ENCODE data around the gene INPP4B. TPM values are rescaled to one million over a fixed set of nuclear protein-coding genes. Genes with fewer than 3 reads are reported as not detected.

Gene INPP4B
- total RNA-seq, 1 donor from 2014 or later: 32.7 TPM

- intact Hi-C loops (cut with DNase I): no loop called here
- TF ChIP-seq CTCF (IDR thresholded peaks at IDR 0.05): no peak
- H3K36me3 ChIP-seq: no peaks in the 10 kb centered on the region
- no peak for DNase-seq (ENCODE audit: low spot score in 2 of 2)
- no peak overlapping the region for H3K27ac ChIP-seq
- H3K4me1 ChIP-seq: no peaks in the 10 kb centered on the region
- no peak overlapping the region for H3K4me3 ChIP-seq
- H3K9me3 ChIP-seq: no peaks in the 10 kb centered on the region
- H3K27me3 ChIP-seq: no peaks in the 10 kb centered on the region
Observed at GRCh38 chr4:142582340-142582739, 263.8 kb downstream of the INPP4B start.

GRCh38 chr4:142581881-142582280, 264.2 kb downstream of the INPP4B start:
- TF ChIP-seq CTCF (IDR thresholded peaks at IDR 0.05): no peak
- no peak overlapping the region for H3K27ac ChIP-seq
- intact Hi-C loops (cut with DNase I): no loop called here
- no peaks in the 10 kb centered on the region for H3K27me3 ChIP-seq
- no peak overlapping the region for H3K4me3 ChIP-seq
- DNase-seq (ENCODE audit: low spot score in 2 of 2): no peak
- no peaks in the 10 kb centered on the region for H3K4me1 ChIP-seq
- H3K36me3 ChIP-seq: no peaks in the 10 kb centered on the region
- H3K9me3 ChIP-seq: no peaks in the 10 kb centered on the region

- TF ChIP-seq CTCF (IDR thresholded peaks at IDR 0.05): no peak
- intact Hi-C loops (cut with DNase I): no loop called here
- no peak overlapping the region for H3K27ac ChIP-seq
- no peak for DNase-seq (ENCODE audit: low spot score in 2 of 2)
- H3K9me3 ChIP-seq: no peaks in the 10 kb centered on the region
- H3K4me1 ChIP-seq: no peaks in the 10 kb centered on the region
- no peaks in the 10 kb centered on the region for H3K27me3 ChIP-seq
- H3K36me3 ChIP-seq: no peaks in the 10 kb centered on the region
- H3K4me3 ChIP-seq: no peak overlapping the region
Observed at GRCh38 chr4:142579443-142579842, 266.7 kb downstream of the INPP4B start.

GRCh38 chr4:142574306-142574705, 271.8 kb downstream of the INPP4B start:
- intact Hi-C loops (cut with DNase I): no loop called here
- Histone ChIP-seq H3K4me3 (no peak overlapping the region), H3K9me3 (no peaks in the 10 kb centered on the region), H3K4me1 (no peaks in the 10 kb centered on the region), H3K27me3 (no peaks in the 10 kb centered on the region), H3K27ac (no peak overlapping the region), H3K36me3 (no peaks in the 10 kb centered on the region)
- TF ChIP-seq CTCF (IDR thresholded peaks at IDR 0.05): no peak
- DNase-seq (ENCODE audit: low spot score in 2 of 2): no peak

- no peak for TF ChIP-seq CTCF (IDR thresholded peaks at IDR 0.05)
- intact Hi-C loops (cut with DNase I): no loop called here
- H3K27me3 ChIP-seq: no peaks in the 10 kb centered on the region
Observed at GRCh38 chr4:142572071-142572470, 274.0 kb downstream of the INPP4B start.

More at GRCh38 chr4:142572071-142572470, 274.0 kb downstream of the INPP4B start:
- no peak for DNase-seq (ENCODE audit: low spot score in 2 of 2)
- H3K4me3 ChIP-seq: no peak overlapping the region
- no peak overlapping the region for H3K27ac ChIP-seq
- H3K9me3 ChIP-seq: no peaks in the 10 kb centered on the region
- no peaks in the 10 kb centered on the region for H3K36me3 ChIP-seq
- peaks cover 0 to 5% of the 10 kb centered on the region in 2 donors for H3K4me1 ChIP-seq

Measured in ascending aorta (tissue), 2 donors.